ENCODE measurements around the gene TFAP2B.

The TFAP2B gene

DNA sequence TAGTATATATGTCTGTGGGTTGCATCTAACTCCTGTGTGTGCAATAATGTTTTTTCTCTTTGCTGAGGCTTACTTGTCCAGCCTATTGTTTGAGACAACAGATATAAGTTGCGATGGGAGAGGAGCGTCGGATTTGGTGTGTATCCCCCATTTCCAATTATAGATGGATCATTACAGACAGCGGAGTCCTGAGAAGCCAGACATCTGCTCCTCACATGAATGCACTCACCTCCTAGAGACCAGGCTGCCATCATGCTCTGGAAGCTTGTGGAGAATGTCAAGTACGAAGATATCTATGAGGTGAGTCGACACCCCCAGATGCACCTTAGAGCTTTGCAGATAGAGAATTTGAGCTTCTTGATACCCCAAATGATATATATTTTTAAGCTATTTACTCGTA is at the start of gene TFAP2B:
Gene TFAP2B (plus strand): TSS at position 199 of the 400 bp plus-strand sequence. CDS start 21 bp downstream, at position 220.
- Histone ChIP-seq H3K36me3 (ENCODE audit: low read length) (no peaks in the 10 kb centered on the region), H3K4me3 (ENCODE audit: insufficient read depth, low read length, poor library complexity, severe bottlenecking) (no peak within 1 kb of the TSS), H2AFZ (ENCODE audit: low read depth, low read length, severe bottlenecking) (no peak within 1 kb of the TSS), H3K4me2 (ENCODE audit: low read depth, low read length, poor library complexity, severe bottlenecking) (no peak within 1 kb of the TSS), H3F3A (ENCODE audit: insufficient read depth) (no peaks in the 10 kb centered on the region), H3K9me2 (replicated peaks; ENCODE audit: insufficient read depth, low read length) (no peaks in the 10 kb centered on the region), H3K9me3 (ENCODE audit: insufficient read depth, low read length) (no peaks in the 10 kb centered on the region), H3K27ac (ENCODE audit: low read depth, low read length) (no peak within 1 kb of the TSS), H4K20me1 (ENCODE audit: low read depth, low read length) (no peaks in the 10 kb centered on the region), H3K27me3 (ENCODE audit: low read length) (no peaks in the 10 kb centered on the region), H3K79me2 (ENCODE audit: insufficient read depth, low read length) (no peaks in the 10 kb centered on the region), H3K9ac (ENCODE audit: low read length) (no peak within 1 kb of the TSS)
- no peak for TF ChIP-seq EZH2phosphoT487 (conservative IDR thresholded peaks at IDR 0.05; ENCODE audit: low read length)
- TF ChIP-seq, protein P1, sequence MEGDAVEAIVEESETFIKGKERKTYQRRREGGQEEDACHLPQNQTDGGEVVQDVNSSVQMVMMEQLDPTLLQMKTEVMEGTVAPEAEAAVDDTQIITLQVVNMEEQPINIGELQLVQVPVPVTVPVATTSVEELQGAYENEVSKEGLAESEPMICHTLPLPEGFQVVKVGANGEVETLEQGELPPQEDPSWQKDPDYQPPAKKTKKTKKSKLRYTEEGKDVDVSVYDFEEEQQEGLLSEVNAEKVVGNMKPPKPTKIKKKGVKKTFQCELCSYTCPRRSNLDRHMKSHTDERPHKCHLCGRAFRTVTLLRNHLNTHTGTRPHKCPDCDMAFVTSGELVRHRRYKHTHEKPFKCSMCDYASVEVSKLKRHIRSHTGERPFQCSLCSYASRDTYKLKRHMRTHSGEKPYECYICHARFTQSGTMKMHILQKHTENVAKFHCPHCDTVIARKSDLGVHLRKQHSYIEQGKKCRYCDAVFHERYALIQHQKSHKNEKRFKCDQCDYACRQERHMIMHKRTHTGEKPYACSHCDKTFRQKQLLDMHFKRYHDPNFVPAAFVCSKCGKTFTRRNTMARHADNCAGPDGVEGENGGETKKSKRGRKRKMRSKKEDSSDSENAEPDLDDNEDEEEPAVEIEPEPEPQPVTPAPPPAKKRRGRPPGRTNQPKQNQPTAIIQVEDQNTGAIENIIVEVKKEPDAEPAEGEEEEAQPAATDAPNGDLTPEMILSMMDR (IDR thresholded peaks at IDR 0.05; ENCODE audit: insufficient read depth, low read length, poor library complexity, severe bottlenecking): no peak

DNA sequence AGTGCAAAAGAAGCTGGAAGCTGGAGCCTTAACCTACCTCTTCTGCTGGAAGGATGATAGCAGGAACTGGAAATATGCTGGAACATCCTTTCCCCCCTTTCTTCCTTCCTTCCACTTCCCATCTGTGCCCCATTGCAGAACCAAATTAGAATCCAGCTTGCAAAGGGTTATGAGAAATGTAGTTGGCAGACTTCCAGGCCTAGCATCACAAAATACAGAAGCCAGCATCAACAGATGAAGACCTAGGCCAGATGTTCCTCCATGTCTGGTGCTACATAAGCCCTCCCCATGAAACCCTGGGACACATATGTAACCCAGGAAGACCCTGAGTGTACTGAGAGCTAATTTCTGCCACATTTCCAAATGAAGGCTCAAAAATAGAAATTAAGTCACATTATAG is 40.0 kb upstream of the TFAP2B start:
- no peak overlapping the region for H3K9ac ChIP-seq (ENCODE audit: low read length)
- H3K36me3 ChIP-seq (ENCODE audit: low read length): no peaks in the 10 kb centered on the region
- H3K9me3 ChIP-seq (ENCODE audit: insufficient read depth, low read length): no peaks in the 10 kb centered on the region
- no peaks in the 10 kb centered on the region for H3F3A ChIP-seq (ENCODE audit: insufficient read depth)
- H3K9me2 ChIP-seq (replicated peaks; ENCODE audit: insufficient read depth, low read length): no peaks in the 10 kb centered on the region
- H3K79me2 ChIP-seq (ENCODE audit: insufficient read depth, low read length): no peaks in the 10 kb centered on the region
- H2AFZ ChIP-seq (ENCODE audit: low read depth, low read length, severe bottlenecking): no peak overlapping the region
- no peak overlapping the region for H3K27ac ChIP-seq (ENCODE audit: low read depth, low read length)
- H3K27me3 ChIP-seq (ENCODE audit: low read length): no peaks in the 10 kb centered on the region
- TF ChIP-seq, protein P1 (IDR thresholded peaks at IDR 0.05; ENCODE audit: insufficient read depth, low read length, poor library complexity, severe bottlenecking): no peak
- TF ChIP-seq EZH2phosphoT487 (conservative IDR thresholded peaks at IDR 0.05; ENCODE audit: low read length): no peak
- no peak overlapping the region for H3K4me3 ChIP-seq (ENCODE audit: insufficient read depth, low read length, poor library complexity, severe bottlenecking)
- no peak overlapping the region for H3K4me2 ChIP-seq (ENCODE audit: low read depth, low read length, poor library complexity, severe bottlenecking)
- 0 out of 2 replicates have a peak, but pooled peaks cover 6% of the 10 kb centered on the region for H4K20me1 ChIP-seq (ENCODE audit: low read depth, low read length)

DNA sequence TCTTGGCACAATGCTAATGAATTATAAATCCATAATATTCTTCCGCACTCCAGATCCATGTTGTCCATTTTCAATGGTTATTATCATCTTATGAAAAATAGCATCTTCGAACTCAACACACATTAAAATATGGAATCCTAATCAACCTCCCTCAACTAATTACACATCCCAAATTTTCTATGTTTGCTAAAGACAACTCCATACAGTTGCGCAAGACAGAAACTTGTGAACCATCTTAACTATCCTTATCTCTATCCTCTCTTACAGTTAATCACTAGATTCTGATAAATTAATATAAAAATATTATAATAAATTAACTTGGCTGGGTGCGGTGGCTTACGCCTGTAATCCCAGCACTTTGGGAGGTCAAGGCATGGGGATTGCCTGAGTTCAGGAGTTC is 38.3 kb upstream of the TFAP2B start:
- no peak for TF ChIP-seq EZH2phosphoT487 (conservative IDR thresholded peaks at IDR 0.05; ENCODE audit: low read length)
- TF ChIP-seq, protein P1 (IDR thresholded peaks at IDR 0.05; ENCODE audit: insufficient read depth, low read length, poor library complexity, severe bottlenecking): no peak
- Histone ChIP-seq H3K9me3 (ENCODE audit: insufficient read depth, low read length) (no peaks in the 10 kb centered on the region), H4K20me1 (ENCODE audit: low read depth, low read length) (no peaks in the 10 kb centered on the region), H3K9me2 (replicated peaks; ENCODE audit: insufficient read depth, low read length) (no peaks in the 10 kb centered on the region), H3K4me2 (ENCODE audit: low read depth, low read length, poor library complexity, severe bottlenecking) (no peak overlapping the region), H2AFZ (ENCODE audit: low read depth, low read length, severe bottlenecking) (no peak overlapping the region), H3K4me3 (ENCODE audit: insufficient read depth, low read length, poor library complexity, severe bottlenecking) (no peak overlapping the region), H3K36me3 (ENCODE audit: low read length) (no peaks in the 10 kb centered on the region), H3K79me2 (ENCODE audit: insufficient read depth, low read length) (no peaks in the 10 kb centered on the region), H3F3A (ENCODE audit: insufficient read depth) (no peaks in the 10 kb centered on the region), H3K27ac (ENCODE audit: low read depth, low read length) (no peak overlapping the region), H3K9ac (ENCODE audit: low read length) (no peak overlapping the region), H3K27me3 (ENCODE audit: low read length) (no peaks in the 10 kb centered on the region)
